Hepatocyte (in vitro differentiated cells): Measurements from ENCODE around the gene ABHD17A. TPM values are rescaled to one million over a fixed set of nuclear protein-coding genes. Genes with fewer than 3 reads are reported as not detected.

Experiments used
- DNase-seq: peaks from one replicate; pipeline ENCODE4 v3.0.0-alpha.2; 2016; ENCODE audit warnings: low spot score
- H2AFZ ChIP-seq: fragments of 200-600 bp; sonication (generic); 2 replicates; pipeline ENCODE4 v1.6.0; 2016; ENCODE audit warnings: antibody characterized with exemption, mild to moderate bottlenecking
- H3K27ac ChIP-seq: fragments of 200-600 bp; sonication (generic); 2 replicates; pipeline ENCODE4 v1.5.1; 2016; ENCODE audit warnings: mild to moderate bottlenecking
- H3K27me3 ChIP-seq: fragments of 200-600 bp; sonication (generic); 2 replicates; pipeline ENCODE4 v1.6.1; 2016
- H3K36me3 ChIP-seq: fragments of 200-600 bp; sonication (generic); replicated peaks from 2 replicates; pipeline ENCODE4 v1.5.1; 2016; ENCODE audit warnings: low read depth; ENCODE audit not compliant: insufficient read depth
- H3K4me1 ChIP-seq: fragments of 200-600 bp; sonication (generic); 2 replicates; pipeline ENCODE4 v1.5.1; 2016; ENCODE audit warnings: mild to moderate bottlenecking, moderate library complexity; ENCODE audit not compliant: insufficient read depth
- H3K4me2 ChIP-seq: fragments of 200-600 bp; sonication (generic); 2 replicates; pipeline ENCODE4 v1.6.0; 2016
- H3K4me3 ChIP-seq: fragments of 200-600 bp; sonication (generic); 2 replicates; pipeline ENCODE4 v1.5.1; 2016; ENCODE audit warnings: mild to moderate bottlenecking
- H3K79me2 ChIP-seq: fragments of 200-600 bp; sonication (generic); 2 replicates; pipeline ENCODE4 v1.6.0; 2017; ENCODE audit warnings: mild to moderate bottlenecking
- H3K9me2 ChIP-seq: fragments of 200-600 bp; sonication (generic); replicated peaks from 2 replicates; pipeline ENCODE4 v1.6.0; 2017; ENCODE audit warnings: mild to moderate bottlenecking; ENCODE audit not compliant: insufficient read depth
- H3K9me3 ChIP-seq: fragments of 200-600 bp; sonication (generic); 2 replicates; pipeline ENCODE4 v1.5.1; 2016; ENCODE audit warnings: low read depth, mild to moderate bottlenecking
- H4K20me1 ChIP-seq: fragments of 200-600 bp; sonication (generic); 2 replicates; pipeline ENCODE4 v1.6.0; 2016; ENCODE audit warnings: mild to moderate bottlenecking; ENCODE audit not compliant: insufficient read depth, poor library complexity, severe bottlenecking
- CTCF ChIP-seq: fragments of 200-600 bp; sonication (generic); IDR thresholded peaks from 2 replicates; pipeline ENCODE4 v1.5.1; 2016; ENCODE audit warnings: antibody characterized with exemption, mild to moderate bottlenecking; ENCODE audit not compliant: poor library complexity
- EZH2 ChIP-seq: fragments of 200-600 bp; sonication (generic); IDR thresholded peaks from 2 replicates; pipeline ENCODE4 v1.6.1; 2016; ENCODE audit warnings: antibody characterized with exemption, mild to moderate bottlenecking, borderline replicate concordance
- EZH2phosphoT487 ChIP-seq: fragments of 200-600 bp; sonication (generic); IDR thresholded peaks from one replicate; pipeline ENCODE4 v1.6.1; 2018; ENCODE audit warnings: antibody characterized with exemption, mild to moderate bottlenecking, low read depth, moderate library complexity; ENCODE audit not compliant: unreplicated experiment, severe bottlenecking
- WGBS: methylation state at CpG from one replicate; pipeline ENCODE4 v1.1.6; 2016; ENCODE audit warnings: low lambda C conversion rate; ENCODE audit errors: missing lambda C conversion rate; 5-methylcytosine and 5-hydroxymethylcytosine counted together
- polyA plus RNA-seq: library from polyadenylated mRNA; unstranded; fragments of >200 nt; fragmentation: Nextera tagmentation; extraction: Ambion mirVana; gene quantifications from 2 replicates; pipeline ENCODE4 v1.2.1, GENCODE V29; 2016
- total RNA-seq: library from RNA; depleted of rRNA; stranded (reverse); fragments of >200 nt; gene quantifications from 2 replicates; pipeline ENCODE4 v1.2.3, GENCODE V29; 2014

Gene ABHD17A
- total and polyA plus RNA-seq, 2 experiments from 2014 or later, result 62.5 to 102 TPM

GRCh38 chr19:1855040-1855827 lies 30.1 kb downstream of the ABHD17A start:
- Histone ChIP-seq H4K20me1 (peaks cover 22% of the 10 kb centered on the region), H3K9me2 (no peaks in the 10 kb centered on the region), H2AFZ (no peak overlapping the region), H3K27me3 (no peaks in the 10 kb centered on the region), H3K4me2 (peak overlapping the region; percentile 83), H3K79me2 (peaks cover 66% of the 10 kb centered on the region), H3K9me3 (no peaks in the 10 kb centered on the region), H3K27ac (peak overlapping the region; percentile 97), H3K4me1 (peaks cover 56% of the 10 kb centered on the region), H3K4me3 (no peak overlapping the region), H3K36me3 (no peaks in the 10 kb centered on the region)
- WGBS, result 47% methylated on average over 21 of the region's 33 CpGs
- TF ChIP-seq EZH2 (no peak), EZH2phosphoT487 (no peak), CTCF (no peak)
- peak; percentile 89 for DNase-seq

DNA sequence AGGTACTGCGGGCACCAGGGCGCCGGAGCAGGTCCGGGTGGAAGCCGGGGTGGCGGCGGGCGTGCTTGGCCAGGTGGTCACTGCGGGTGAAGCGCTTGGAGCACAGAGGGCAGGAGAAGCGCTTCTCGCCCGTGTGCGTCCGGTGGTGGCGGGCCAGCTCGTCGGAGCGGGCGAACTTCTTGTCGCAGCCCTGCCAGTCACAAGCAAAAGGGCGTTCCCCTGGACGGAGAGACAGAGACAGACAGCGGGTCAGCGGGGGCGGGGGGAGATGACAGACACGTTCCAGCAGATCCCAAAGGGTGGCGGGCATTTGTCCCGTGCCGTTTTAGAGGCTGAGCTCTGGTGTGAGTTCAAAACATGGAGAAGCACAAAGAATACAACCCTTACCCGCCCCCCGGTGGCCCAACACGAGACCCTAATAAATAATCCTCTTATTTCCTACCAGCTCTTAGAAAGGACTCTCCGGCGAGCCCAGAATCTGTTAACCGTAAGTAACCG lies 30.7 kb downstream of the ABHD17A start:
- Histone ChIP-seq H2AFZ (no peak overlapping the region), H3K9me2 (no peaks in the 10 kb centered on the region), H3K36me3 (no peaks in the 10 kb centered on the region), H4K20me1 (peaks cover 18% of the 10 kb centered on the region), H3K27ac (peak overlapping the region; percentile 70), H3K4me1 (peaks cover 49% of the 10 kb centered on the region), H3K27me3 (no peaks in the 10 kb centered on the region), H3K4me3 (no peak overlapping the region), H3K79me2 (peaks cover 59% of the 10 kb centered on the region), H3K4me2 (peak overlapping the region; percentile 83), H3K9me3 (no peaks in the 10 kb centered on the region)
- no peak for TF ChIP-seq EZH2
- TF ChIP-seq EZH2phosphoT487, result no peak
- no peak for TF ChIP-seq CTCF
- DNase-seq, result no peak
- 77% methylated on average over 25 of the region's 37 CpGs for WGBS

GRCh38 chr19:1854039-1854541 lies 31.2 kb downstream of the ABHD17A start:
- Histone ChIP-seq H3K79me2 (peaks cover 54% of the 10 kb centered on the region), H3K36me3 (no peaks in the 10 kb centered on the region), H3K27me3 (no peaks in the 10 kb centered on the region), H2AFZ (no peak overlapping the region), H3K9me2 (no peaks in the 10 kb centered on the region), H3K4me3 (no peak overlapping the region), H3K9me3 (no peaks in the 10 kb centered on the region), H3K27ac (no peak overlapping the region), H4K20me1 (peaks cover 15% of the 10 kb centered on the region), H3K4me2 (no peak overlapping the region), H3K4me1 (peaks cover 44% of the 10 kb centered on the region)
- TF ChIP-seq EZH2phosphoT487 (no peak), CTCF (no peak), EZH2 (no peak)
- no peak for DNase-seq
- WGBS, result 87% methylated on average over 8 of the region's 16 CpGs
